HG02870 (cell line): ENCODE data around the gene C22orf23.
A peak's percentile ranks its signal among the peaks of the same experiment; 100 is the strongest.

Experiments used
- ATAC-seq: cut with Tn5 transposase; IDR thresholded peaks from one replicate; pipeline ENCODE4 v1.9.1; 2021; ENCODE audit warnings: mild to moderate bottlenecking, moderate library complexity; ENCODE audit not compliant: unreplicated experiment

The C22orf23 gene

GRCh38 chr22:37953437-37954179 is at the start of gene C22orf23, which contains the start of gene POLR2F:
Gene C22orf23 (minus strand): TSS chr22:37953601. CDS start chr22:37953149, 452 bp downstream.
Gene POLR2F (plus strand): TSS chr22:37953699. CDS start chr22:37953788, 89 bp downstream.
- peak; percentile 85 for ATAC-seq

- no peak for ATAC-seq
These were observed 46.4 kb upstream of the C22orf23 start for GRCh38 chr22:37999640-38000272.

DNA sequence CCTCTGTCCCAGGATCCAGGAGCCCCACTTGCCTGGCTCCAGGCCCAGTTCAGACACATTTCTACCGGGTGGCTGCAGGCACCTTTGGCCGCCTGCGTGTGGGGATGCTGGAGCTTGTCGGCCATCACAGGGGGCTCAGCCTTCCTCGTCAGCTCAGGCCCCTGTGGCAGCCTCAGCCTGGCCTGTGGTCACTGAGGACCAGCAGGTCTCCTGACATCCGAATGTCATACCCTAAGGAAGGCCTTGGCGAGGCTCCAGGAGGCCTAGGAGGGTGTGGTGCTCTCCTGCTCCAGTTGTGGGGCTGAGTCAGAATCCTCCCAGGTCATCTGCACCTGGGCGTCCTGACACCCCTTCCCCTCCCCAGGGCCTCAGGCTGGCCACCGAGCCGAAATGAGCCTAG is 45.8 kb upstream of the C22orf23 start:
- ATAC-seq = no peak

GRCh38 chr22:37998543-37998942 is 45.1 kb upstream of the C22orf23 start:
- no peak for ATAC-seq

GRCh38 chr22:37996515-37997246 is 43.3 kb upstream of the C22orf23 start:
- no peak for ATAC-seq

DNA sequence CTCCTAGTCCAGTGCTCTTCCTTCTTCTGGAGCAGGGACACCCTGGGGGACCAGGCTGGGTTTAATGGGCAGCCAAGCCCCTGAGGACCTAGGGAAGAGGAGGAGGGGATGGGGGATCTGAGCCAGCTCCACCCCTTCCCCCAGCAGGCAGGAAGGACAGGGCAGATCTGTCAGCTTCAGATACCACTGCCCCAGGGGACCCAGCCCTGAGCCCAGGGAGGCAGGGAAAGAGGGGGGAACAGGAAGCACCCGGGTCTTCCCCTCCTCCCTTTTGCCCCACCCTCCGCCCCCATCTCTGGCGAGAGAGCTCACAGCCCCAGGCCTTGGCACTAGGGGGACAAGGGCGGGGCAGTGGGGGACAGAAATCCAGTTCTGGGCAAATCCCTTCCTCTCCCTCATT is 42.7 kb upstream of the C22orf23 start:
- no peak for ATAC-seq

DNA sequence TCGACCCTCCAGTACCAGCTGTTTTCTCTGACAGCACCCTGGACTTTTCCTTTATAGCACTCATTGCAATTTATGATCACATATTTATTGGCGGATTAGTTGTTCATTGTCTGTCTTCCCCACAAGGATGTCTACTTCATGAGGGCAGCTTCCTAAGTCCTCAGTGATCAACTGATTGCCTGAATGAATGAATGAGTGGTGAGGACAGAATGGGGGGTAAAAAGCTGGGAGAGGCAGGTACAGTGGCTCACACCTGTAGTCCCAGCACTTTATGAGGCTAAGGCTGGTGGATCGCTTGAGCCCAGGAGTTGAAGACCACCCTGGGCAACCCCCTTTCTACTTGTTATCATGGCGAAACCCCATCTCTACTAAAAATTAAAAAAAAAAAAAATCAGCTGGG is 42.1 kb upstream of the C22orf23 start:
- ATAC-seq = no peak

DNA sequence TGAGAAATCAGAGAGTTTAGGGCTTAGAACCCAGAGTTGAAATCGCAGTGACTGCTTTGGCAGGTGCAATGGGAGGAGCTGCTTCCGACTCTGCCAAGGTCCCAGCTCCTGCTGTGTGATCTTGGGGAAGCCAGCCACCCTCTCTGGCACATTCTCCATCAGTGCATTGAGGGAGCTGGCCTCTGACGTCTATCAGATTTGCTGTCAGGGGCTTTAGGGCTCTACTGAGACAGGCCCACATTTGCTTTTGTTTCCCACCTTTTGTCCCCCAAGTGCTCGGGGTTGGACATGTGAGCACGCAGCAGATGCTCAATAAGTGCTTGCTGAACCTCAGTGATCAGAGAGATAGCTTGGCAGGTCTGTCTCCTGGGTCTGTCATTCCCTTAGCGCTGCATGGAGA is 41.6 kb upstream of the C22orf23 start:
- no peak for ATAC-seq

DNA sequence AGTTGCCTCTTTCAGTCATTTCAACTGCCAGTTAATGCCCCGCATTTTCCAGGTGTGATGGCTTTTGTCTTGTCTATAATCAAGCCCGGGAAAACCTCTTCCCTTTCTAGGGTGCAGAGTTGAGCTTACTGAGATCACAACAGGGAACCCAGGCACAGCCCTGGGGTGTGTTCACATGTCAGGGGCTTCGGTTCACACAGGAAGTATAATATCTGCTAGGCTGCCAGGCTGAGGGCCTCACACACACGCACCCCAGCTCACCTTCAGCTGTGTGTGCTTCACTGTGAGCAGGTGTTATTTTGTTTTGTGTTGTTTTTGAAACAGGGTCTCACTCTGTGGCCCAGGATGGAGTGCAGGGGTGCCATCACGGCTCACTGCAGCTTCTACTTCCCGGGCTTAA is 40.6 kb upstream of the C22orf23 start:
- ATAC-seq = no peak

- ATAC-seq = no peak
These were observed 38.5 kb upstream of the C22orf23 start for GRCh38 chr22:37991731-37992442.

DNA sequence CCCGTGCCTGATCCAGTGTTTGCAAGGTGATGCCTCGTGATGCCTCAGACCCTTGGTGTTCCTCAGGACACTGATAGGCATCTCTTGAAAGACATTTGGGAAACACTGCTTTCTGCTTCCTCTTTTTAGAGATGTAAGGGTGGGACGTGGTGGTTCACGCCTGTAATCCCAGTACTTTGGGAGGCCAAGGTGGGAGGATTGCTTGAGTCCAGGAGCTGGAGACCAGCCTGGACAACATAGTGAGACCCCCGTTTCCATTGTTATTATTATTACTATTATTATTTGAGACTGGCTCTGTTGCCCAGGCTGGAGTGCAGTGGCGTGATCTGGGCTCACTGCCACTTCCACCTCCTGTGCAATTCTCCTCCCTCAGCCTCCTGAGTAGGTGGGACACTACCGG is 37.5 kb upstream of the C22orf23 start:
- ATAC-seq = no peak

- no peak for ATAC-seq
These were observed 36.9 kb upstream of the C22orf23 start for GRCh38 chr22:37990301-37990700.

DNA sequence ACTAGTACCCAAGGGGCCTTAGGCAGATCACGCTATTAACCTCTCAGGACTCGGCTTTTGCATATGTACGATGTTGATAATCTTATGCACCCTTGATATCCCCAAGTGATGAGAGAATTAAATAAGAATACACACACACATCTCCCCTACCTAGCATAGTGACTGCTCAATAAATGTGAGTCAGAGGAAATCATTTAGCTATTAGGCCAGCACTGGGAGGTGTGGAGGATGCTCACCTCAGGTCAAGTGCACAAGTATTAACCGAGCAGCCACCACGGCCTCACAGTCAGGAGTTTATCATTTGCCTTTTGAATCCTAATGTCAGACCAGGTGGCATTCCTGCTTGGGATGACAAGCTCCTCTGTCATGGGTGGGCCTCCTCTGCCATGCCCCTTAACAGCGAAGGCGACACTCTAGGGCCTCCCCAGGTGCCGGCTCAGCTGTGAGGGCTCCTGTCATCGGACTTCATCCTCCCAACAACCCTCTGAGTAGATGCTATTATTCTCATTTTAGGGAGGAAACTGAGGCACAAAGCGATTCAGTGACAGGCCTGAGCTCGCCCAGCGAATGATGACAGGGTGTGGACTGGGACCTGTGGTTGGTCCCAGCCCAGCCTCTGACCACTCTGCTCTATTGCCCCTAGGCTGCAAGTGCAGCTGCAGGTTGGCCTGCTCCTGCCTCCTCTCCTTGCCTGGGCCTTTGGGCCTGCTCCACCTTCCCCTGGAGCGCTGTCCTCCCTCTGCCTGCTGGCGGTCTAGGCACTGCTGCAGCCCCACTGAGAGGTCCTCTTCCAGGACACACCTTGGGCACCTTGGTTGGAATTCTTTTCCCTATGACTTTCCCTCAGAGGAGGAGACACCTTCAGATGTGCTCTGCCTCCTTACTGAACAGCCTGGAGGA is 36.0 kb upstream of the C22orf23 start:
- no peak for ATAC-seq

DNA sequence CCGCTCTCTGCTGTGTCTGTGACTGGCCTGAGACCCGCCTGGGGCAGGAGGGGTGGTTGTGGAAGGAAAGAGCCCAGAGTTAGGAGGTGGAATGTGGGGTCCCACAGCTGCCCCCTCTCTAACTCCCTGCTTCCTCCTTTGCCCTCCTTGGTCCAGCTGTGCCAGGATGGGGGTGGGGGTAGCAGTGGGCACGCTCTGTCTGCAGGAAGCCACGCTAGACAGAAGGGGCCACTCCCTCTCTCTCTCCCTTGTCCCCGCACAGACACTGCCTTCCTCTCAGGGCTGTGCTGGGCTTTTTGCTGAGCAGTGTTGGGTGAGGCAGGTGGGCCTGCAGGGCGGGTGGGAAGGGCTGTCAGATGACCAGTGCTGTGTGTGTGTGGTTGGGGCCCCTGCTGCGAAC is 33.0 kb upstream of the C22orf23 start:
- ATAC-seq = no peak

GRCh38 chr22:37985751-37986281 is 32.4 kb upstream of the C22orf23 start:
- no peak for ATAC-seq

DNA sequence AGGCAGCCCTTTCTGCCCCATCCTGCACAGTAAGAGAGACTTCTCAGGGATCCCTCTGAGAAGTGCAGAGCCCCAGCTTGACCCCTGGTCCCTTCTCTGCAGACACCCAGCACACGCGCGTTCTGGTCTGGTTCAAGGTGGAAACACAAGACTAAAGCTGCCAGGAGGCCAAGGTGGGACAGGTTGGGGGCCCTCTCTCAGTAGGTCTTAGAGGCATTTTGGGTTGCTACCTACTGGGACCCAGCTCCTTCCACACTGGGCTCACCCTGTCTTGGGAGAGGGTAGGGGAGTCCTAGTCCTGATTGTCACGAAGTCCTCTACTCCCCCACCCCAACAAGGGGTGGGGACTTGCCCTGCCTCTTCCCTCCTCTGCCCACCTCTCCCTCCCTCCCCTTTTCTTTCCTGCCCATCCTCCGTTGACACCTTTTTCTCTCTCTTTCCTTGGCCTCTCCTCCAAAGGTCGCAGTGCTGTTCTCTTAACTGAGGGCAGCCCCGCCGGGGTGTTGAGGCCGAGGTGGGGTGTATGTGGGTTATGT is 31.7 kb upstream of the C22orf23 start:
- no peak for ATAC-seq

- ATAC-seq = no peak
These were observed 30.7 kb upstream of the C22orf23 start, which contains the start of gene SOX10 for GRCh38 chr22:37983860-37984791. Gene SOX10 (minus strand): TSS chr22:37984555. CDS start chr22:37983784, 771 bp downstream.
